Gastrocnemius medialis (tissue), 4 donors: Measurements from ENCODE around the gene MS4A2.
"Not testable (repeated sequence)": the region's sequence is repeated elsewhere in the genome, so short reads cannot be mapped to it uniquely, and the experiment has no call there.

Experiments used
- POLR2A ChIP-seq, 2 donors: fragments of 450-650 bp; IDR thresholded peaks; one replicate each; pipeline ENCODE4 v1.6.1; 2017; ENCODE audit warnings: antibody characterized with exemption in 2 of 2, mild to moderate bottlenecking in 2 of 2, moderate library complexity in 2 of 2
- TF ChIP-seq, protein P1 (sequence below), 5 experiments: fragments of 450-650 bp in 3 of 5; fragments of 200-600 bp in 2 of 5; sonication (generic) in 2 of 5; IDR thresholded peaks in 4 of 5; conservative IDR thresholded peaks in 1 of 5; 1 replicate in 4 of 5; 2 replicates in 1 of 5; pipeline ENCODE4 v1.5.1; 2016 to 2019; ENCODE audit warnings: antibody characterized with exemption in 5 of 5, mild to moderate bottlenecking in 3 of 5, moderate library complexity in 3 of 5

DNA sequence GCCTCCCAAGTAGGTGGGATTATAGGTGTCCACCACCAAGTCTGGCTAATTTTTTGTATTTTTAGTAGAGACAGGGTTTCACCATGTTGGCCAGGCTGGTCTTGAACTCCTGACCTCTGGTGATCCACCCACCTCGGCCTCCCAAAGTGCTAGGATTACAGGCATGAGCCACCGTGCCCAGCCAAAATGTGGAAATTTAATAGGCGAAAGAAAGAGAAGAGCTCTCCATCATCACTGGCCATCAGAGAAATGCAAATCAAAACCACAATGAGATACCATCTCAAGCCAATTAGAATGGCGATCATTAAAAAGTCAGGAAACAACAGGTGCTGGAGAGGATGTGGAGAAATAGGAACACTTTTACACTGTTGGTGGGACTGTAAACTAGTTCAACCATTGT, 40.4 kb downstream of the MS4A2 start:
- TF ChIP-seq, protein P1, sequence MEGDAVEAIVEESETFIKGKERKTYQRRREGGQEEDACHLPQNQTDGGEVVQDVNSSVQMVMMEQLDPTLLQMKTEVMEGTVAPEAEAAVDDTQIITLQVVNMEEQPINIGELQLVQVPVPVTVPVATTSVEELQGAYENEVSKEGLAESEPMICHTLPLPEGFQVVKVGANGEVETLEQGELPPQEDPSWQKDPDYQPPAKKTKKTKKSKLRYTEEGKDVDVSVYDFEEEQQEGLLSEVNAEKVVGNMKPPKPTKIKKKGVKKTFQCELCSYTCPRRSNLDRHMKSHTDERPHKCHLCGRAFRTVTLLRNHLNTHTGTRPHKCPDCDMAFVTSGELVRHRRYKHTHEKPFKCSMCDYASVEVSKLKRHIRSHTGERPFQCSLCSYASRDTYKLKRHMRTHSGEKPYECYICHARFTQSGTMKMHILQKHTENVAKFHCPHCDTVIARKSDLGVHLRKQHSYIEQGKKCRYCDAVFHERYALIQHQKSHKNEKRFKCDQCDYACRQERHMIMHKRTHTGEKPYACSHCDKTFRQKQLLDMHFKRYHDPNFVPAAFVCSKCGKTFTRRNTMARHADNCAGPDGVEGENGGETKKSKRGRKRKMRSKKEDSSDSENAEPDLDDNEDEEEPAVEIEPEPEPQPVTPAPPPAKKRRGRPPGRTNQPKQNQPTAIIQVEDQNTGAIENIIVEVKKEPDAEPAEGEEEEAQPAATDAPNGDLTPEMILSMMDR (IDR thresholded peaks at IDR 0.05 in 4 of 5, conservative IDR thresholded peaks at IDR 0.05 in 1 of 5): not testable (repeated sequence)
- not testable (repeated sequence) for TF ChIP-seq POLR2A (IDR thresholded peaks at IDR 0.05)
